Testis (tissue), 2 donors: ENCODE results near the gene ADSS2.

Experiments
- CTCF ChIP-seq, 3 experiments: fragments of 450-650 bp in 2 of 3; fragments of 200-600 bp in 1 of 3; sonication (generic) in 1 of 3; IDR thresholded peaks; one replicate each; pipeline ENCODE4 v1.5.1; 2016 to 2019; ENCODE audit warnings: antibody characterized with exemption in 3 of 3, mild to moderate bottlenecking in 2 of 3, moderate library complexity in 1 of 3
- POLR2A ChIP-seq: fragments of 450-650 bp; IDR thresholded peaks from one replicate; pipeline ENCODE4 v1.6.1; 2017; ENCODE audit warnings: antibody characterized with exemption, mild to moderate bottlenecking, moderate library complexity

GRCh38 chr1:244369256-244370057, 82.3 kb downstream of the ADSS2 start:
- no peak for TF ChIP-seq CTCF (IDR thresholded peaks at IDR 0.05)
- TF ChIP-seq POLR2A, result no peak
